GM20431 (cell line): ENCODE results near the gene POLD1.

Experiments
- in situ Hi-C: fragments of 300-500 bp; cut with MseI, MboI; formaldehyde crosslinking; loops from one replicate; pipeline ENCODE4 v1.15.0; 2020; ENCODE audit warnings: low sequenced_read_pairs; ENCODE audit not compliant: unreplicated experiment

The POLD1 gene

DNA sequence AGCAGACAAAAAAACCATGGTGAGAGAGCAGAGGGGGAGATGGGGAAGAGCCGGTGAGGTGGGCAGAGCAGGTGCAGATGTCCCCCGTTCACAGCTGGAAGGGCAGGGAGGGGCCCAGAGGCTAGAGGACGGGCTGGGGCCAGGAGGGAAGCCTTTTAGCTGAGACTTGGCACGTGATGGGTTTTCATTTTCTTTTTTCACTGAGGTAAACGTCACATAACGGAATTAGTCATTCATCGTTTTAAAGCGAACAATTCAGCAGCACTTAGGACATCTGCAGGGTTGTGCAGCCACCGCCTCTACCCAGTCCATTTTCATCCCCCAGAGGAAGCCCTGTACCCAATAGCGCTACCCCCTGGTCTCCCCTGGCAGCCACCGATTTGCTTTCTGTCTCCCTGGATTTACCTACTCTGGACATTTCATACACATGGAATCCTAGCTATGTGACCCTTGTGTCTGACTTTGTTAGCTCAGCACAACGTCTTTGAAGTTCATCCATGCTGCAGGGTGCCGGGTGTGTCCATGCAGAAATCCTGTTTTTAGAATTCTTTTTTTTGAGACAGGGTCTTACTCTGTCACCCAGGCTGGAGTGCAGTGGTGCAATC lies 76.1 kb downstream of the POLD1 start:
- in situ Hi-C loops, result loop anchor here (10.0 kb wide), 1 partner anchor 85 kb away; the partner anchor contains the start of gene NR1H2

DNA sequence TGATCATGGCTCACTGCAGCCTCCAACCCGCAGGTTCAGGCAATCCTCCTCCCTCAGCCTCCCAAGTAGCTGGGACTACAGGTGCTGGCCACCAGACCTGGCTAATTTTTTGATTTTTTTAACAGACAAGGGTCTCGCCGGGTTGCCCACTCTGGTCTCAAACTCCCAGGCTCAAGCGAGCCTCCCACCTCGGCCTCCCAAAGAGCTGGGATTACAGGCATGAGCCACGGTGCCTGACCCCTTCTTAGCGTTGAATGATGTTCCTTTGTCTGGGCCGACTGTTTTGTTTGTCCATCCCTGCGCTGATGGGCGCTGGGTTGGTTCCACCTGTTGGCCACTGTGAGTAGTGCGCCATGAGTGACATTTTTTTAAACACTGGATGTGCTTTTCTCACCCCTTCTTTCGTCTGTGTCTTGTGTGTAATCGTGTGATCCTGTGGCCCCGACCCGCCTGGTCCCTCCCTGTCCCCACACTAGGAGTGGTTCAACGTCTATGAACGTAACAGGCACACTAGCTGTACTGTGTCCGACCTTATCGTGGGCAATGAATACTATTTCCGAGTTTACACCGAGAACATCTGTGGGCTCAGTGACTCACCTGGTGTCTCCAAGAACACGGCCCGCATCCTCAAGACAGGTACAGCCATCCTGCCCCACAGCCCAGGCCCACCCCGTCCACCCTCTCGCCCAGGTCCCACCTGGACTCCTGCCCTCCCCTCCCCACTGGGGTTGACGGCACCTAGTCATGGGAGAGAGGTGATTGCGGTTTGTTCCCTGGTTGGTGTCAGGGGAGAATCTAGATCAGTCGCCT lies 77.1 kb downstream of the POLD1 start:
- in situ Hi-C loops, result loop anchor here (10.0 kb wide), 1 partner anchor 86 kb away; the partner anchor contains the start of gene NR1H2

DNA sequence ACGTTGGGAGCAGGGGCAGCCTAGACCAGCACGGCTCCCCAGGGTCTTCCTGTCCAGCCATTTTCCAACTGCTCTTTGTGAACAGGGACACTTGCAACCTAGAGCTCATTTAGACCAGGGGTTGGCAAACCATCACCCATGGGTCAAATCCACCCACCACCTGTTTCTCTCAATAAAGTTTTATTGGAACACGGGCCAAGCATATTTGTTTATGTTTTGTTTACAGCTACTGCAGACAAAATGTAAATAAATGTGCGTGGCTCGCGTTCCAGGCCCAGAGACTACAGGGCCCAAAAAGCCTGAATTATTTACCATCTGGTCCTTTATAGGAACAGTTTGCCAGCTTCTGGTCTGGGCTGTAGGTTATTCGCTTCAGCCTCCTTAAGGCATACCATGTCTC lies 78.8 kb downstream of the POLD1 start:
- in situ Hi-C loops, result loop anchor here (10.0 kb wide), 1 partner anchor 88 kb away; the partner anchor contains the start of gene NR1H2

DNA sequence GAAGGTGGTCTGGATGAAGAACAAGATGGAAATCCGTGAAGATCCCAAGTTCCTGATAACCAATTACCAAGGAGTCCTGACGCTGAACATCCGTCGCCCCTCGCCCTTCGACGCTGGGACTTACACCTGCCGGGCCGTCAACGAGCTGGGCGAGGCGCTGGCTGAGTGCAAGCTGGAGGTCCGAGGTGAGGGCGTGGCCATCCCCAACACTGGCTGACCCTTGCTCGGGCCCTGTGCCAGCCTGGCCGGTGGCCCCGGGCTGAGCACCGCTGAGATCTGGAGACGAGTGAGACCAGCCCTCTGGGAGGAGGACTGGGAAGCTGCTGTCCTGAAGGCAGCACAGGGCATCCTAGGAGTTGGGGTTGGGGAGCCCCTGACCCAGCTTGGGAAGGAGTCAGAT lies 80.2 kb downstream of the POLD1 start:
- in situ Hi-C loops, result loop anchor here (10.0 kb wide), 1 partner anchor 90 kb away; the partner anchor contains the start of gene NR1H2

DNA sequence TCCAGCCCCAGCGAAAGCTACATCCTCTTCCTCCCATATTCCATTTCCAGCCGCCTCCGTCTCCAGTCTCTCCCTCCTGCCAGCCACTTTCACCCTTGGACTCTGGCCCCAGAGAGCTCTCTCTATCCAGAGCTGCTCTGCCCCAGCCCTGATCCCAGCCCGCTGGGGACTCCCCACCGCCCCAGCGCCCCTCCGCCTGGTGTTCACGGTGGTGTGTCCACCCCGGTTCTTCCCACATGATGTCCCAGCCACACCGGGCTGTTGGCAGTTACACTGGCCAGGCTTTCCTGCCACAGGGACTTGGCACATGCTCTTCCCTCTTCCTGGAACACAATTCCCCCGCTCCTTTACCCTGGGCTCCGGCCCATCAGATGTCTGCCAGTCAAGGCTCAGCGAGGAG lies 80.9 kb downstream of the POLD1 start:
- in situ Hi-C loops, result loop anchor here (10.0 kb wide), 1 partner anchor 90 kb away; the partner anchor contains the start of gene NR1H2

DNA sequence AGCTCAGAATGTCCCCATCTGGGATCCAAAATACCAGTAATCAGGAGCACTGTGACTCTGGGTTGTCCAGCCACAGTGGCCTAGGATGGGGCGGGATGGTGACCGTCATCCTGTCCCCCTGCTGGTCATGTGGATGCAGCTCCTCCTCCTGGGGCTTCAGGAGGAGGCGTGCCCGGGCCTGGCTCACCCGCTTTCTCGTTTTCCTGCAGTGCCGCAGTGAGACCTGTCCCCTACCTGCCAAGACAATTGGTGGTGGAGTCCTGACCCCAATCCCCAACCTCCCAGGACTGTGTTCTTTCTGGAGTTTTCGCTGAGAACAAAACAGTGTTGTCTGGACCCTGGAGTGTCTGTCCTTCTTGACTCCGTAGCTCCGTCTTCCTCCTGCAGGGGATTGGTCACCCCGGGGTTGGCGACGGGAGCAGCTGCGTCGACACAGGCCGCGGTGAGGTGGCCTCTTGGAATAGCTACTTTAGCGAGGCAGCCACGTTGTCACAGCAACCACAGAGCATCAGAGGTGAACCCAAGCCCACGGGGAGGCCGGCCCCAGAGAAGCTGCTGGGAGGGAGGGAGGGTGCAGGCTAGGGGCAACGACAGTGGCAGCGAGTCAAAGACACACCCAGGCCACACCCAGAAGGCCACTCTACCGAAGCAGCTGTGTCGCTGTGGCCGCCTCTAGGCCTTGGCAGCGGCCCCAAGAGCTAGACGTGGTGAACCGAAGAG lies 82.0 kb downstream of the POLD1 start:
- in situ Hi-C loops, result loop anchor here (10.0 kb wide), 1 partner anchor 91 kb away; the partner anchor contains the start of gene NR1H2

DNA sequence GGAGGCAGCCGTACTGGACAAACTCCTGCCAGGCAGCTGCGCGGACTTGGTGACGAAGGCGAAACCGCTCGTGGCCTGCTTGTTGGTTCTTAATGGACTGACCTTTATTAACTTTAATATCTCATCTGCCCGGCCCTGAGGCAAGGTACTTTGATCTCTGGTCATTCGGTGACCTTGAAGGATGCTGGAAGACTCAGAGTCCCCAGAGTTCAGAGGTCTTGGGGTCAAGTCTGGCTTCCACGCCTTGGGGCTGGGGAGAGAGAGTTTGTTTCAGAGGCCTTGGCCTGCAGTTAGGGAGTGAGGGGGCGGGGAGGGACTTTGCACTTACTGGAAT lies 82.5 kb downstream of the POLD1 start:
- in situ Hi-C loops, result loop anchor here (10.0 kb wide), 1 partner anchor 92 kb away; the partner anchor contains the start of gene NR1H2

DNA sequence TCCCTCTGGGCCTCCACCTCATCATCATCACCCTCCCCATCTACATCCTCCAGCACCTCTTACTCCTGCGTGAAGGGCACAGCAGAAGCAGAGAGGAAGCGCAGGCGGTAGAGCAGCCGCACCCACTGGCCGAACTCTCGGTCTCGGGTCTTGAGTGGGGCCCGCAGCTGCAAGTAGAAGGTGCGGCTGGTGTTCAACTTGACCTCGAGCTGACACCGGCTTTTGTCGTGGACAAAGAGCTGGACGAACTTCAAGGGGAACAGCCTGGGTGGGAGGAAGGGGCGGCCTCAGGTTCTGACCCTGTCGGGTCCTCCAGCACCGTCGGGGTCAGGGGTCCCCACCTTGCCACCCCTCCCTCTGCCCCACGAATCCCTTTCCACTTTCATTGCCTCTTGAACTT lies 83.4 kb downstream of the POLD1 start:
- in situ Hi-C loops, result loop anchor here (10.0 kb wide), 1 partner anchor 93 kb away; the partner anchor contains the start of gene NR1H2
